OCI-LY7 (cell line): ENCODE data around the gene TNKS1BP1. TPM values are rescaled to one million over a fixed set of nuclear protein-coding genes. Genes with fewer than 3 reads are reported as not detected.

Experiments
- Bru-seq: library from RNA; stranded (reverse); fragments of 400-500 nt; gene quantifications from one replicate; lab custom pipeline; 2021; lab: Mats Ljungman, UMichigan
- BruChase-seq, 2 experiments: library from RNA; stranded (reverse); fragments of 400-500 nt; gene quantifications; one replicate each; lab custom pipeline; 2021; lab: Mats Ljungman, UMichigan
- BruUV-seq: library from RNA; stranded (reverse); fragments of 400-500 nt; replicated peaks from 2 replicates; lab custom pipeline; 2021; lab: Mats Ljungman, UMichigan
- CTCF ChIA-PET: fragments of 300-600 bp; sonication (Branson Sonifier 250); formaldehyde crosslinking; loops from one replicate; lab custom pipeline; 2022; ENCODE audit warnings: antibody characterized with exemption; ENCODE audit not compliant: unreplicated experiment; lab: Charles Lee
- POLR2A ChIA-PET: fragments of 300-600 bp; sonication (Branson Sonifier 250); formaldehyde crosslinking; loops from one replicate; lab custom pipeline; 2022; ENCODE audit warnings: antibody characterized with exemption; lab: Charles Lee
- DNase-seq: peaks from one replicate; pipeline ENCODE4 v3.0.0-alpha.2; 2015; ENCODE audit warnings: low spot score
- H2AFZ ChIP-seq: fragments of 200-600 bp; sonication (generic), shearing (Covaris generic); 2 replicates; pipeline ENCODE4 v1.6.1; 2014; ENCODE audit warnings: mild to moderate bottlenecking, antibody characterized with exemption, low read length, moderate library complexity
- H3K27ac ChIP-seq: fragments of 200-600 bp; sonication (generic); 2 replicates; pipeline ENCODE4 v1.5.1; 2014; ENCODE audit warnings: mixed run types, low read depth, mild to moderate bottlenecking, moderate library complexity, low read length, inconsistent platforms; ENCODE audit not compliant: poor library complexity, severe bottlenecking
- H3K36me3 ChIP-seq: fragments of 200-600 bp; sonication (generic); 2 replicates; pipeline ENCODE4 v1.6.1; 2014; ENCODE audit warnings: mild to moderate bottlenecking, antibody characterized with exemption, low read length, moderate library complexity, mixed read lengths; ENCODE audit not compliant: insufficient read depth
- H3K4me1 ChIP-seq: fragments of 200-600 bp; sonication (generic); 2 replicates; pipeline ENCODE4 v1.5.1; 2014; ENCODE audit warnings: mild to moderate bottlenecking, low read length; ENCODE audit not compliant: insufficient read depth, poor library complexity, severe bottlenecking
- H3K4me2 ChIP-seq: fragments of 200-600 bp; sonication (generic); 2 replicates; pipeline ENCODE4 v1.6.1; 2014; ENCODE audit warnings: mild to moderate bottlenecking, low read length
- H3K4me3 ChIP-seq: fragments of 200-600 bp; sonication (generic); 2 replicates; pipeline ENCODE4 v1.5.1; 2014; ENCODE audit warnings: mild to moderate bottlenecking, low read depth, low read length; ENCODE audit not compliant: poor library complexity, severe bottlenecking
- H3K79me2 ChIP-seq: fragments of 200-600 bp; sonication (generic); 2 replicates; pipeline ENCODE4 v1.6.1; 2016; ENCODE audit warnings: low read depth, mild to moderate bottlenecking, low read length, moderate library complexity, mixed read lengths; ENCODE audit not compliant: insufficient read depth
- H3K9me2 ChIP-seq: fragments of 200-600 bp; sonication (generic); 2 replicates; pipeline ENCODE4 v1.6.1; 2016; ENCODE audit warnings: mild to moderate bottlenecking, low read length, mixed read lengths; ENCODE audit not compliant: insufficient read depth
- H3K9me3 ChIP-seq: fragments of 200-600 bp; sonication (generic); 2 replicates; pipeline ENCODE4 v1.6.1; 2014; ENCODE audit warnings: mild to moderate bottlenecking, mixed run types, low read length, mixed read lengths
- H4K20me1 ChIP-seq: fragments of 200-600 bp; sonication (generic); 2 replicates; pipeline ENCODE4 v1.6.1; 2014; ENCODE audit warnings: mild to moderate bottlenecking, antibody characterized with exemption, low read length, moderate library complexity, mixed read lengths; ENCODE audit not compliant: insufficient read depth
- CTCF ChIP-seq: fragments of 200-600 bp; sonication (generic); conservative IDR thresholded peaks from 2 replicates; pipeline ENCODE4 v1.5.1; 2014; ENCODE audit warnings: mild to moderate bottlenecking, antibody characterized with exemption, low read length, moderate library complexity, mixed read lengths
- EZH2phosphoT487 ChIP-seq: fragments of 200-600 bp; sonication (generic); IDR thresholded peaks from 2 replicates; pipeline ENCODE4 v1.6.1; 2018; ENCODE audit warnings: low read depth, borderline replicate concordance, mild to moderate bottlenecking, mixed run types, antibody characterized with exemption, low read length, moderate library complexity, mixed read lengths
- intact Hi-C: fragments of 100-400 bp; cut with micrococcal nuclease; formaldehyde crosslinking; loops from one replicate; pipeline ENCODE4 v1.10.0; 2022; ENCODE audit not compliant: unreplicated experiment
- long read RNA-seq: library from polyadenylated mRNA; stranded (forward); transcript quantifications from one replicate; pipeline ENCODE4 v2.0.0, GENCODE V29; 2022
- total RNA-seq, 2 experiments: library from RNA; depleted of rRNA in 1 of 2; stranded (reverse); fragments of >200 nt in 1 of 2; shearing (Covaris generic) in 1 of 2; gene quantifications; 2 replicates each; pipeline ENCODE4 v1.2.3, GENCODE V29; 2014 to 2022

The TNKS1BP1 gene
- total RNA-seq (2014; rRNA removed; shearing (Covaris generic)) = 5.3 and 6.4 TPM in 2 replicates
- 16.4 and 19.7 TPM in 2 replicates for total RNA-seq (2022)
- percentile 49 among the genes with signal in this experiment for Bru-seq, nascent RNA
- BruChase-seq, experiment 1, labeled RNA remaining after a 6-hour chase = percentile 59 among the genes with signal in this experiment
- percentile 60 among the genes with signal in this experiment for BruChase-seq, experiment 2, labeled RNA remaining after a 2-hour chase
- long read RNA-seq, full-length matches to known transcripts = 7 of 9 reads
- long read RNA-seq, partial matches to known transcripts = 2 of 9 reads
- long read RNA-seq, other reads (novel, unspliced or antisense) = 0 of 9 reads

GRCh38 chr11:57324886-57325734, at the start of gene TNKS1BP1:
TNKS1BP1 (minus strand) TSS chr11:57324952; CDS start chr11:57321885, 3,067 bp downstream.
- Histone ChIP-seq H2AFZ (peak within 1 kb of the TSS; percentile 64), H3K9me2 (no peaks in the 10 kb centered on the region), H3K4me3 (peak within 1 kb of the TSS; percentile 70), H3K4me2 (peak within 1 kb of the TSS; percentile 97), H4K20me1 (no peaks in the 10 kb centered on the region), H3K79me2 (no peaks in the 10 kb centered on the region), H3K4me1 (peaks cover 28% of the 10 kb centered on the region), H3K36me3 (peaks cover 49% of the 10 kb centered on the region), H3K27ac (peak within 1 kb of the TSS; percentile 86), H3K9me3 (no peaks in the 10 kb centered on the region)
- POLR2A ChIA-PET = interaction anchor here (0.7 to 2.5 kb wide), 5 partner anchors 10 to 319 kb away, joined by 3 to 57 read pairs (median 3); partner anchors contain the start of gene SSRP1
- peak; percentile 96 for DNase-seq
- TF ChIP-seq CTCF (no peak), EZH2phosphoT487 (no peak)
- TSS peak; percentile 98 for BruUV-seq
- CTCF ChIA-PET = interaction anchor here (1.5 to 2.2 kb wide), 2 partner anchors 10 to 316 kb away, joined by 5 to 7 read pairs; partner anchors contain the start of gene SSRP1
- intact Hi-C loops = loop anchor here (1.0 to 5.0 kb wide), 4 partner anchors 10 to 1252 kb away; partner anchors contain the start of genes LPXN, SSRP1, TIMM10 and ZDHHC5

GRCh38 chr11:57373146-57373545, 48.4 kb upstream of the TNKS1BP1 start:
- intact Hi-C loops = no loop called here
- H3K4me2 ChIP-seq = no peak overlapping the region
- no peak for DNase-seq
- H2AFZ ChIP-seq = no peak overlapping the region
- no peak overlapping the region for H3K27ac ChIP-seq
- CTCF ChIA-PET = no interaction called here
- POLR2A ChIA-PET = interaction anchor here (0.7 to 0.8 kb wide), 2 partner anchors 13 to 53 kb away, joined by 3 to 4 read pairs; no protein-coding TSS in a partner anchor
- H3K36me3 ChIP-seq = no peaks in the 10 kb centered on the region
- H3K4me1 ChIP-seq = no peaks in the 10 kb centered on the region
- H4K20me1 ChIP-seq = no peaks in the 10 kb centered on the region
- H3K9me3 ChIP-seq = no peaks in the 10 kb centered on the region
- no TSS peak for BruUV-seq
- H3K4me3 ChIP-seq = no peak overlapping the region
- TF ChIP-seq CTCF = no peak
- TF ChIP-seq EZH2phosphoT487 = no peak
- no peaks in the 10 kb centered on the region for H3K9me2 ChIP-seq
- no peaks in the 10 kb centered on the region for H3K79me2 ChIP-seq
